CD4-positive, alpha-beta T cell (primary cell): ENCODE measurements around the gene SMPX. TPM values are rescaled to one million over a fixed set of nuclear protein-coding genes. Genes with fewer than 3 reads are reported as not detected.

Source experiments
- ATAC-seq: fragments of 200-7000 bp; cut with Tn5 transposase; one replicate; pipeline ENCODE4 v1.10.0; 2022; ENCODE audit warnings: mild to moderate bottlenecking; ENCODE audit not compliant: poor library complexity
- CTCF ChIA-PET: fragments of 350-600 bp; sonication (Branson Sonifier 250); formaldehyde crosslinking; loops from one replicate; lab custom pipeline; 2021; ENCODE audit warnings: antibody characterized with exemption, inconsistent platforms; lab: Charles Lee
- POLR2A ChIA-PET: fragments of 350-600 bp; sonication (Branson Sonifier 250); formaldehyde crosslinking; loops from one replicate; lab custom pipeline; 2021; ENCODE audit warnings: antibody characterized with exemption, inconsistent platforms; lab: Charles Lee
- DNase-seq, 14 experiments: peaks; one replicate each; pipeline ENCODE4 v3.0.0-alpha.2; 2013 to 2020; ENCODE audit warnings: mixed read lengths in 2 of 14
- H3K27ac ChIP-seq, 2 donors: one replicate each; pipeline versions ENCODE4 v1.5.1 to v1.7.0; 2013; ENCODE audit warnings: low read length in 2 of 2, low read depth in 1 of 2, mild to moderate bottlenecking in 1 of 2
- H3K27me3 ChIP-seq, 2 experiments: 1 replicate in 1 of 2; 2 replicates in 1 of 2; pipeline versions ENCODE4 v1.6.1 to v1.7.0; 2013; ENCODE audit warnings: low read length in 2 of 2, control low read depth in 1 of 2, mild to moderate bottlenecking in 1 of 2, moderate library complexity in 1 of 2; ENCODE audit not compliant: insufficient read depth in 2 of 2, control insufficient read depth in 1 of 2
- H3K36me3 ChIP-seq: one replicate; pipeline ENCODE4 v1.6.1; 2013; ENCODE audit warnings: low read length, control low read depth; ENCODE audit not compliant: insufficient read depth
- H3K4me1 ChIP-seq: one replicate; pipeline ENCODE4 v1.6.1; 2013; ENCODE audit warnings: low read length, control low read depth; ENCODE audit not compliant: insufficient read depth
- H3K4me3 ChIP-seq: one replicate; pipeline ENCODE4 v1.5.1; 2013; ENCODE audit warnings: mild to moderate bottlenecking, low read length, moderate library complexity
- H3K9me3 ChIP-seq, 2 experiments: 1 replicate in 1 of 2; 2 replicates in 1 of 2; pipeline versions ENCODE4 v1.6.1 to v1.7.0; 2013; ENCODE audit warnings: low read length in 2 of 2, mild to moderate bottlenecking in 2 of 2, control low read depth in 1 of 2, moderate library complexity in 1 of 2; ENCODE audit not compliant: control insufficient read depth in 1 of 2, insufficient read depth in 1 of 2
- H3K27ac Mint-ChIP-seq: one replicate; pipeline ENCODE4 v1.8.0; 2020; ENCODE audit warnings: mixed read lengths
- H3K27me3 Mint-ChIP-seq: one replicate; pipeline ENCODE4 v1.8.0; 2021; ENCODE audit warnings: mixed read lengths
- H3K36me3 Mint-ChIP-seq: one replicate; pipeline ENCODE4 v1.8.0; 2021; ENCODE audit warnings: low read depth, mixed read lengths
- H3K4me1 Mint-ChIP-seq: one replicate; pipeline ENCODE4 v1.8.0; 2021; ENCODE audit warnings: low read depth, mixed read lengths
- H3K4me3 Mint-ChIP-seq: one replicate; pipeline ENCODE4 v1.8.0; 2020; ENCODE audit warnings: mild to moderate bottlenecking, mixed read lengths
- H3K9me3 Mint-ChIP-seq: one replicate; pipeline ENCODE4 v1.8.0; 2020; ENCODE audit warnings: mixed read lengths
- CTCF ChIP-seq: fragments of 200-600 bp; IDR thresholded peaks from one replicate; pipeline ENCODE4 v1.8.0; 2022; ENCODE audit warnings: antibody characterized with exemption, mild to moderate bottlenecking
- intact Hi-C, 2 experiments: fragments of 100-400 bp; cut with DNase I in 1 of 2; cut with micrococcal nuclease in 1 of 2; formaldehyde crosslinking; loops; one replicate each; pipeline versions ENCODE4 v1.15.1 to v1.9.0; 2023 to 2025; cut with DNase I, micrococcal nuclease
- total RNA-seq, 174 experiments: library from RNA in 2 of 174; stranded (reverse) in 2 of 174; gene quantifications; one replicate each; pipeline ENCODE4 v1.2.3 and lab custom pipeline; 2021 to 2026

SMPX gene
- total RNA-seq, 2 experiments from 2014 or later, result not detected

GRCh38 chrX:21734175-21734574, 23.7 kb downstream of the SMPX start:
- no peak for DNase-seq
- no peak overlapping the region for H3K27ac ChIP-seq
- no peak for TF ChIP-seq CTCF
- H3K36me3 Mint-ChIP-seq, result no peaks in the 10 kb centered on the region
- no peak overlapping the region for H3K27ac Mint-ChIP-seq
- peaks cover 5% of the 10 kb centered on the region for H3K27me3 Mint-ChIP-seq
- no peaks in the 10 kb centered on the region for H3K9me3 Mint-ChIP-seq
- intact Hi-C loops, result loop anchor here in 1 of 2 experiments (10.0 kb wide), 1 partner anchor 799 kb away; no protein-coding TSS in a partner anchor
- no peak overlapping the region for H3K4me3 ChIP-seq
- no peaks in the 10 kb centered on the region for H3K4me1 ChIP-seq
- H3K4me1 Mint-ChIP-seq, result no peaks in the 10 kb centered on the region
- H3K36me3 ChIP-seq, result no peaks in the 10 kb centered on the region
- ChIA-PET POLR2A (no interaction called here), CTCF (no interaction called here)
- H3K27me3 ChIP-seq, result peaks cover 0 to 8% of the 10 kb centered on the region in 2 experiments
- no peak overlapping the region for H3K4me3 Mint-ChIP-seq
- no peak for ATAC-seq
- H3K9me3 ChIP-seq, result no peaks in the 10 kb centered on the region

GRCh38 chrX:21733705-21734104, 24.2 kb downstream of the SMPX start:
- Mint-ChIP-seq H3K27me3 (peaks cover 5% of the 10 kb centered on the region), H3K9me3 (no peaks in the 10 kb centered on the region), H3K4me3 (no peak overlapping the region), H3K36me3 (no peaks in the 10 kb centered on the region), H3K27ac (no peak overlapping the region), H3K4me1 (no peaks in the 10 kb centered on the region)
- H3K36me3 ChIP-seq, result no peaks in the 10 kb centered on the region
- H3K4me1 ChIP-seq, result no peaks in the 10 kb centered on the region
- ATAC-seq, result no peak
- TF ChIP-seq CTCF, result no peak
- no peak for DNase-seq
- CTCF ChIA-PET, result no interaction called here
- intact Hi-C loops, result loop anchor here in 1 of 2 experiments (10.0 kb wide), 1 partner anchor 799 kb away; no protein-coding TSS in a partner anchor
- H3K9me3 ChIP-seq, result no peaks in the 10 kb centered on the region
- H3K27me3 ChIP-seq, result peaks cover 0 to 8% of the 10 kb centered on the region in 2 experiments
- POLR2A ChIA-PET, result no interaction called here
- no peak overlapping the region for H3K4me3 ChIP-seq
- no peak overlapping the region for H3K27ac ChIP-seq

GRCh38 chrX:21730026-21730425, 27.9 kb downstream of the SMPX start:
- no peaks in the 10 kb centered on the region for H3K4me1 Mint-ChIP-seq
- DNase-seq, result no peak
- Histone ChIP-seq H3K36me3 (no peaks in the 10 kb centered on the region), H3K9me3 (no peaks in the 10 kb centered on the region), H3K27ac (no peak overlapping the region), H3K4me1 (no peaks in the 10 kb centered on the region), H3K27me3 (peaks cover 0 to 8% of the 10 kb centered on the region in 2 experiments), H3K4me3 (no peak overlapping the region)
- no peak overlapping the region for H3K27ac Mint-ChIP-seq
- H3K27me3 Mint-ChIP-seq, result peaks cover 9% of the 10 kb centered on the region
- no peak overlapping the region for H3K4me3 Mint-ChIP-seq
- ChIA-PET CTCF (no interaction called here), POLR2A (no interaction called here)
- H3K36me3 Mint-ChIP-seq, result no peaks in the 10 kb centered on the region
- no peak for ATAC-seq
- no peaks in the 10 kb centered on the region for H3K9me3 Mint-ChIP-seq
- no peak for TF ChIP-seq CTCF
- intact Hi-C loops, result loop anchor here in 1 of 2 experiments (10.0 kb wide), 1 partner anchor 795 kb away; no protein-coding TSS in a partner anchor
